ENCODE data around the gene CNTNAP3.
"Not testable (repeated sequence)": the region's sequence is repeated elsewhere in the genome, so short reads cannot be mapped to it uniquely, and the experiment has no call there.

Gene CNTNAP3

DNA sequence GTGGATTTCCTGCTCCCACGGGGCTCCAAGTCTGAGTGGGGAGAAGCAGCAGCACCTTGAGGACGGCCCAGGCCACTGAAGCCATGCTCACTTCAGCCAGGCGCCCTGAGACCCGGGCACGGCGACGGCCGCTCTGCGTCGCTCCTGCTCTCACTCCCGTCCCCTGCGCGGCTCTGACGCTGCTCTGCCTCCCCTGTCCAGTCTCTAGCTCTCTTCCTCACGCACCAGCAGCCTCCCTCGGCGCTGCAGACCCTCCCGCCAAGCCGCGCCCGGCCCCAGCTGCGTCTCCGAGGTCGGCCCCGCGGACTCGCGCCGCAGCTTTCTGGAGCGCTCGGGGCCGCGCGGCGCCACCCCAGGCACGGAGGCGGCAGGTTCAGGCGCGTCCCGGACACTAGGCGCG, at the start of gene CNTNAP3:
TSS of gene CNTNAP3 (minus strand) at position 188 of the 400 bp plus-strand sequence. CDS start at position 85, 103 bp downstream.
- H3K4me3 ChIP-seq (ENCODE audit: low read depth, low read length); DNase-seq (ENCODE audit: low read depth): not testable (repeated sequence)

- H3K4me3 ChIP-seq (ENCODE audit: low read depth, low read length); DNase-seq (ENCODE audit: low read depth): not testable (repeated sequence)
Measured at GRCh38 chr9:39279995-39280394, 8.0 kb downstream of the CNTNAP3 start.

DNA sequence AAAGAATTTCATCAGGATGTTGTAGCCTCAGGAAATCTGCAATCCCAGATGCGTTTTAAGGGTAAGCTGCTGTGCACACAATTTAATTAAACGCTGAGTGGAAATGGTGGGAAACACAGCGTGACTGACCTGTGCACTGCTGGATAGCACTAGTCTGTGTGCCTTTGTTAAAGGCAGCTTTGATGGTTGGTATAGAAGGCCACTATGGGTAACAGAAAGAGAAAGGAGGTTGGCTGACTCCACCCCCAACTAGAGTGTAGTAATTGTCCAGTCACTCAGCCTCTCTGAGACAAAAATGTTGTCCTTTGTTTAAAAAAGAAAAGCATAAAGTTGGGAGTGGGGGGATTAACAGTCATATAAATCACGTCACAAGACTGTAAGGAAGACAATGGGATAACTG, 45.5 kb downstream of the CNTNAP3 start:
- H3K4me3 ChIP-seq (ENCODE audit: low read depth, low read length); DNase-seq (ENCODE audit: low read depth): not testable (repeated sequence)

- not testable (repeated sequence) for H3K4me3 ChIP-seq (ENCODE audit: low read depth, low read length); DNase-seq (ENCODE audit: low read depth)
Measured at GRCh38 chr9:39232130-39232991, 55.6 kb downstream of the CNTNAP3 start.

GRCh38 chr9:39215976-39216375, 72.0 kb downstream of the CNTNAP3 start:
- H3K4me3 ChIP-seq (ENCODE audit: low read depth, low read length); DNase-seq (ENCODE audit: low read depth): not testable (repeated sequence)

- DNase-seq (ENCODE audit: low read depth); H3K4me3 ChIP-seq (ENCODE audit: low read depth, low read length): not testable (repeated sequence)
Measured at GRCh38 chr9:39209773-39210172, 78.2 kb downstream of the CNTNAP3 start.

- not testable (repeated sequence) for DNase-seq (ENCODE audit: low read depth); H3K4me3 ChIP-seq (ENCODE audit: low read depth, low read length)
Measured at GRCh38 chr9:39206643-39207042, 81.3 kb downstream of the CNTNAP3 start.

- not testable (repeated sequence) for DNase-seq (ENCODE audit: low read depth); H3K4me3 ChIP-seq (ENCODE audit: low read depth, low read length)
Measured at GRCh38 chr9:39205842-39206241, 82.1 kb downstream of the CNTNAP3 start.

DNA sequence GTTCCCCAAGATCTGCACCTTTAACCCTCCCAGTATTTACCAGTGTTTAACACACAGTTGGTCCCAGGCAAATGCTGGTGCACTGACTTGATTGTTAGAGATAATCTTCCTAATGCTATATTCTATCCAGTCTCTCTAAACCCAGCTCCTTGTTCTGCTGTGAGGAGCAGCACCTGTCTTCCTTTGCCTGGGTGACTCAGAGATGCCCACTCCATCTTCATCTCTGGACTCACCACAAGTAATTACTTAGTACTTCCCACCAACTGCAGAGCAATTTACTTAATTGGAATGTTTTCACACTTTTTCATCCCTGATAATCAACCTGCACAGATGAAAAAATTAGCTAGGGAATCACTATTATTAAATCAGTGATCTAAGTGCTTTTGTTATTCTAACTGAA, 87.6 kb downstream of the CNTNAP3 start:
- not testable (repeated sequence) for DNase-seq (ENCODE audit: low read depth)

GRCh38 chr9:39198000-39198709, 89.8 kb downstream of the CNTNAP3 start:
- not testable (repeated sequence) for H3K4me3 ChIP-seq (ENCODE audit: low read depth, low read length)

More for the DNA sequence above, 87.6 kb downstream of the CNTNAP3 start:
- not testable (repeated sequence) for H3K4me3 ChIP-seq (ENCODE audit: low read depth, low read length)

GRCh38 chr9:39171370-39171769, 116.6 kb downstream of the CNTNAP3 start:
- DNase-seq (ENCODE audit: low read depth); H3K4me3 ChIP-seq (ENCODE audit: low read depth, low read length): not testable (repeated sequence)

More at GRCh38 chr9:39198000-39198709, 89.8 kb downstream of the CNTNAP3 start:
- not testable (repeated sequence) for DNase-seq (ENCODE audit: low read depth)

DNA sequence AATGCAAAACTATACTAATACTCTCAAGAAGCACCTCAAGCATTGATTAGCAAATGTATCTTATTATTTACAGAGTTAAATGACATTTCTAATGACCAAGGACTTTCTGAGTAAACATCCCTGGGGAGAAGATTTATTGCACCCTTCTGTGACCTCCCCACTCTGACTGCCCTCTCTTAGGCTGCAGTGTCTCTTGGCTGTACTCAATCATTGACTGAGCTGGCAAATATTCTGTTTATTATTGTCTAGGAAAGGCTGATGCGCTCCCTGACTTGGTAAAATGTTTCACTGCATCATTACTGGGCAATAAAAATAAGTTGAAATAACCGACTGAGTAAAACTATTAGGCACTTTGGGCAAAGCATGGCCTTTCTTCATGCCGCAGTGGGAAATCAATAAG, 130.3 kb downstream of the CNTNAP3 start:
- not testable (repeated sequence) for H3K4me3 ChIP-seq (ENCODE audit: low read depth, low read length); DNase-seq (ENCODE audit: low read depth)

- DNase-seq (ENCODE audit: low read depth); H3K4me3 ChIP-seq (ENCODE audit: low read depth, low read length): not testable (repeated sequence)
Measured at GRCh38 chr9:39132826-39133552, 155.0 kb downstream of the CNTNAP3 start.

GRCh38 chr9:39121401-39121800, 166.6 kb downstream of the CNTNAP3 start:
- not testable (repeated sequence) for H3K4me3 ChIP-seq (ENCODE audit: low read depth, low read length); DNase-seq (ENCODE audit: low read depth)

GRCh38 chr9:39111746-39112145, 176.2 kb downstream of the CNTNAP3 start:
- not testable (repeated sequence) for DNase-seq (ENCODE audit: low read depth); H3K4me3 ChIP-seq (ENCODE audit: low read depth, low read length)

DNA sequence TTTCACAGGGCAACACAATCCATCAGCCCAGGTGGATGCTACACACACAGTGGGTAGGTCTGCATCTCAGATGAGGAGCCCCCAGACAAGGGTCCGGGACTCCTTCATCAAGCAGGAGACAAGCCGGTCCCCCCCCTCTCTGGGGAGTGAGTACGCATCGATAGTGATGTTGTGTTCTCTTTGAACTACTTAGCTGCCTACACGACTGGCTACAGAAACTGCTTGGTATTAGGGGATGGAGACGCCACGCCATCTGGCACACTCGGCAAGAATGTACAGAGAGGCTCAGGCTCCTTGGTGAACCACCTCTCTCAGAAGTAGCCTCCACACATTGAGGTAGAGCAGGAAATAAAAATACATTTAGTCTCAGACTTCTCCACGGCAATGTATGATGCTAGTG, 179.8 kb downstream of the CNTNAP3 start:
- H3K4me3 ChIP-seq (ENCODE audit: low read depth, low read length) = no peak overlapping the region
- no peak for DNase-seq (ENCODE audit: low read depth)

DNA sequence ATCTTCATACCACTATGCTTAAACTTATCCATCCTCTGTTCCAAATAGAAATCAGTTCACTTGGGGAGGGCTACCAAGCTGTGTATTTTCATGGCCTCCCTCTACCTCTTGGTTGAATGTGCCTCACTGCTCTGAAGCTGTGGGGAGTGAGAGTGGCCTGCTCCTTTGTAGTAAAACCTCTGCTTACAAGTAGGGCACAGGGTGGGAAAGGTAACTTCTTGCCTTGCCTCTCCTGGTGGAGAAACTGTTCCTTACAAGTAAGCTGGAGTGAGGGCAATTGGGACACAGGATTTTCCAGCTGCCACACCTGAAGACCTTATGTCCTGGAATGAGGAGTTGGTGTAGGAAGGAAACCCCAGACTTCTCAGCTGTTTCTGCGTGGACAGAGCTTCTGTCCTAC, 190.8 kb downstream of the CNTNAP3 start:
- not testable (repeated sequence) for H3K4me3 ChIP-seq (ENCODE audit: low read depth, low read length); DNase-seq (ENCODE audit: low read depth)

GRCh38 chr9:39085311-39085710, 202.7 kb downstream of the CNTNAP3 start:
- not testable (repeated sequence) for H3K4me3 ChIP-seq (ENCODE audit: low read depth, low read length); DNase-seq (ENCODE audit: low read depth)

DNA sequence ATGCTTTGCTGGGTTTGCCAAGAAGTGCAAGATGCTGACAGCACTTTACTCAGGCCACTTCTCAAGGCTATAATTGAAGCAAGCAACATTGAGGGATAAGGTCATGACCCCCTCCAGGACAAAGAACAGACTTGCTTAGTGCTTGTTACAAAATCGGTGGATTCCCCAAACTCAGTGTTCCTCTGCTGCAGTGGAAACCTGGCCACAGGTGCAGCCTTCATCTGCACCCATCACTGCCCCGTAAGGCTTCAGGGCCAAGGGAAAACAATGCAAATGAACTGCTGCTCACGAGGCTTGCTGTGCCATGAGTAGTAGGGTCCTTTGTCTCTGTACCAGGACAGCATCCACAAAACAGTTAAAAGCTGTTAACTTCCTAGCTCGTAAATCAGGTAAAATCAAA, 205.4 kb downstream of the CNTNAP3 start:
- DNase-seq (ENCODE audit: low read depth); H3K4me3 ChIP-seq (ENCODE audit: low read depth, low read length): not testable (repeated sequence)

GRCh38 chr9:39080081-39080480, 207.9 kb downstream of the CNTNAP3 start:
- not testable (repeated sequence) for DNase-seq (ENCODE audit: low read depth); H3K4me3 ChIP-seq (ENCODE audit: low read depth, low read length)
